HUES6 (cell line): Measurements from ENCODE around the gene EPB41L4B.
"Not testable (repeated sequence)": the region's sequence is repeated elsewhere in the genome, so short reads cannot be mapped to it uniquely, and the experiment has no call there.

ENCODE experiments used
- H3K27ac ChIP-seq: 2 replicates; pipeline ENCODE4 v1.7.0; 2013; ENCODE audit warnings: low read depth, mild to moderate bottlenecking, low read length, inconsistent platforms
- H3K27me3 ChIP-seq: 2 replicates; pipeline ENCODE4 v1.6.1; 2013; ENCODE audit warnings: low read length; ENCODE audit not compliant: control insufficient read depth, insufficient read depth
- H3K36me3 ChIP-seq: 2 replicates; pipeline ENCODE4 v1.6.1; 2013; ENCODE audit warnings: low read length; ENCODE audit not compliant: control insufficient read depth, insufficient read depth
- H3K4me1 ChIP-seq: 2 replicates; pipeline ENCODE4 v1.6.1; 2013; ENCODE audit warnings: low read length; ENCODE audit not compliant: control insufficient read depth, insufficient read depth
- H3K4me3 ChIP-seq: 2 replicates; pipeline ENCODE4 v1.5.1; 2013; ENCODE audit warnings: low read depth, low read length
- H3K9ac ChIP-seq: one replicate; pipeline ENCODE4 v1.6.1; 2013; ENCODE audit warnings: mild to moderate bottlenecking, low read length
- H3K9me3 ChIP-seq: 2 replicates; pipeline ENCODE4 v1.6.1; 2013; ENCODE audit warnings: low read depth, low read length; ENCODE audit not compliant: control insufficient read depth, insufficient read depth

EPB41L4B gene

DNA sequence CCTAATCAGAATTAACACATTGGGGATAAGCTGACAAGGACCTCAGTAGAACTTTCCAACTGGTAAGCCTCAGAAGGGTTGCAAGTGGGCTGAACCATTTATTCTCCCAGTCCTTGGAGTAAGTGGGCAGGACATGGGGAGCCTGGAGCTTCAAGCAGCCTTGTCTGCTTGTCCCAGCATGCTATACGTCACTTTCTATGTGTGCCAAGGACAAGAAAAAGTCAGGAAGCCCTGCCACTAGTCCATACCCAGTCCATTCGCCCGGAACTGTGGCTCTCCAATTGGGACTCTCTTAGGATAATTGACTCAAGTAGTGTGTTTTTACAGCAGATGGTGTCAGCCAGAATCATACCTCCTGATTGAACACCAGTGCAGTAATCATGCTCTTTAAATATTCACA, 91.2 kb downstream of the EPB41L4B start:
- Histone ChIP-seq H3K9ac (no peak overlapping the region), H3K27ac (no peak overlapping the region), H3K9me3 (no peaks in the 10 kb centered on the region), H3K27me3 (no peaks in the 10 kb centered on the region), H3K4me1 (no peaks in the 10 kb centered on the region), H3K4me3 (no peak overlapping the region), H3K36me3 (no peaks in the 10 kb centered on the region)

DNA sequence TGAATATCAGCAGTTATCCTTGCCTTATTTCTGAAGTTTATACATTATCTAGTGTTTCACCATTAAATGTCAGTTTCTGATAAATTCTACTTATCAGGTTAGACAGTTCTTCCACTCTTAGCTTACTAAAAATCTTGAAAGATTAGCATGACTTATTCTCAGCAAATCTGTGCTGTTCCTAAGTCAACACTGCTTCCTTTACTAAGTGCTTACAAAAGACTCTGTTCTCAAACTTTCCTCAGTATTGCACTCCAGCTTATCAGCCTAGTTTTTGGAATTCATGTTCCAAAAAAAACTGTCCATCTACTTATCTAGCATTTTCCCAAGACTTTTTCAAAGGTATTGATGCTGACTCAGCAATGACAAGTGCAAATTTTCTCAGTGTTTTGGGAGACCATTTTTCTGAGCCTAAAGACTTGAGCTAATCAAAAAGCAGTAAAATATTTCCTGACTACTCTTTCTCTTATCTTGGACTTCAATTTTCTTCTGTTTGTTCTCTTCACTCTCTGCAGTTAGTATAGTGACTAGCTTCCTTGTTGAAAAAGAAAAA, 92.7 kb downstream of the EPB41L4B start:
- H3K4me1 ChIP-seq = no peaks in the 10 kb centered on the region
- H3K27ac ChIP-seq = no peak overlapping the region
- no peaks in the 10 kb centered on the region for H3K27me3 ChIP-seq
- no peak overlapping the region for H3K9ac ChIP-seq
- H3K4me3 ChIP-seq = no peak overlapping the region
- H3K9me3 ChIP-seq = no peaks in the 10 kb centered on the region
- H3K36me3 ChIP-seq = no peaks in the 10 kb centered on the region

DNA sequence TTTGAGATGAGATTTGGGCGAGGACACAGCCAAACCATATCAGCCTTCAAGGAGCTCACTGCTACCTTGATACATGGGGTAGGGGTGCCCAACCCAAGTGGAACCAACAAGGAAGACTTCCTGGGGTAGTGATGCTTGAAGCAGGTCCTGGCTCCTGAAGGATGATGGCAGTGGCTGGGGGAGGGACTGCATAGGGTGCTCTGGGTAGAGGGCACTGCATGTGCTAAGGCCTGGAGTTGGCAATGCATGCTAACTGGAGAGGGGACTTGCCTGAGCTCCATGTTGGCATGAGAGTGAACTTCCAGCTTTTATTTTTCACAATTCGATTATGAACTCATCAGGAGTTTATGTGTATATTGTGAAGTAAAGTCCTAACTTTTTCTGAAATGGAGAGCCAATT, 95.2 kb downstream of the EPB41L4B start:
- Histone ChIP-seq H3K4me1 (no peaks in the 10 kb centered on the region), H3K9ac (no peak overlapping the region), H3K27ac (no peak overlapping the region), H3K4me3 (no peak overlapping the region), H3K27me3 (no peaks in the 10 kb centered on the region), H3K36me3 (no peaks in the 10 kb centered on the region), H3K9me3 (no peaks in the 10 kb centered on the region)

DNA sequence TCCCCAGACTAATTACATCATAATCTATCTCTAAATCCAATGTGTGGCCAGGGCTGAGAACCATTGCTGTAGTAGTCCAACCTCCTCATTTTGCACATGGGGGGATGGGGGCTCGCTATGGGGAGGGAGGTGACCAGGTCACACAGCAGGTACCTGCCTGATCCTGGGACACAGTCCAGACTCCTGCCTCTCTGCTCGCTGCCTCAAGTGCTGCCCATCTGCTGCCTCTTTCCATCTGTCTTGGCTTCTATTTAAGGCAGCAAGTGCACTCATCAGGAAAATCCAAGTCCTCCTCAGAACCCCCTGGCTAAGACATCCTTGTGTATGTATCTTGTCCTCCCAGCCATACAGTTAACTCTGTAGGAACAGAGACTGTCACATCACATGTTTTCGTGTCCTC, 96.1 kb downstream of the EPB41L4B start:
- no peak overlapping the region for H3K27ac ChIP-seq
- H3K9me3 ChIP-seq = no peaks in the 10 kb centered on the region
- H3K4me3 ChIP-seq = no peak overlapping the region
- H3K27me3 ChIP-seq = no peaks in the 10 kb centered on the region
- H3K9ac ChIP-seq = no peak overlapping the region
- no peaks in the 10 kb centered on the region for H3K36me3 ChIP-seq
- no peaks in the 10 kb centered on the region for H3K4me1 ChIP-seq

DNA sequence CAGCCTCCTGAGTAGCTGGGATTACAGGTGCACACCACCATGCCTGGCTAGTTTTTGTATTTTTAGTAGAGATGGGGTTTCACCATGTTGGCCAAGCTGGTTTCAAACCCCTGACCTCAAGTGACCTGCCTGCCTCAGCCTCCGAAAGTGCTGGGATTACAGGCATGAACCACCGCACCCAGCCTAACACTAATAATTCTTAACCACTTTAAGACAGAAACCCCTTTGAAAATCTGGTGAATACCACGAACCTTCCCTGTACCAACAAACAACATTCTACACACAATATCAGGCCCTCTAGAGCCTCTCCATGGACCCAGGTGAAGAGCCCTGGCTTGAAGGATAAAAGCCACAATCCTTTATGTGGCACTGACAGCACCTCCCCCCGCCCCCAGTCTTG, 102.6 kb downstream of the EPB41L4B start:
- H3K9me3 ChIP-seq, H3K27ac ChIP-seq, H3K4me1 ChIP-seq, H3K36me3 ChIP-seq, H3K27me3 ChIP-seq, H3K4me3 ChIP-seq, H3K9ac ChIP-seq: not testable (repeated sequence)

DNA sequence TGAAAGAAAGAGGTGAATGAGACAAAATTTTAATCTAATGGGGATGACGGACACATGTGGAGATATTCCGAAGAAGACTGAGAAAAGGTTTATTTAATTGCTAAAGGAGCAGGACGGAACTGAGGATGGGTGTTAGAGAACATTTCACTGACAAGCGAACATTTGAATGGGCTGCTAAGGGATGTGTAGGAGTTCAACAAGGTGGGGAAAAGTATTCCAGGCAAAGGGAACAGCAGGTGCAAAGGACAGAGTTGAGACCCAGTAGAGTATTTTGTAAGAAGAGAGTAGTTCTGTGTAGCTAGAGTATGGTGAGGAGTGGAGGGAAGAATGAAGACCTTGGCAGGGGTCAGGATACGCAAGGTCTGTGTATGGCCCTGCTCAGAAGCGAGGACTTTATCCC, 106.4 kb downstream of the EPB41L4B start:
- Histone ChIP-seq H3K36me3 (no peaks in the 10 kb centered on the region), H3K4me1 (peaks cover 5% of the 10 kb centered on the region; the same call in 1 of the 2 replicates), H3K4me3 (no peak overlapping the region), H3K27me3 (no peaks in the 10 kb centered on the region), H3K9me3 (no peaks in the 10 kb centered on the region), H3K9ac (no peak overlapping the region), H3K27ac (no peak overlapping the region)

DNA sequence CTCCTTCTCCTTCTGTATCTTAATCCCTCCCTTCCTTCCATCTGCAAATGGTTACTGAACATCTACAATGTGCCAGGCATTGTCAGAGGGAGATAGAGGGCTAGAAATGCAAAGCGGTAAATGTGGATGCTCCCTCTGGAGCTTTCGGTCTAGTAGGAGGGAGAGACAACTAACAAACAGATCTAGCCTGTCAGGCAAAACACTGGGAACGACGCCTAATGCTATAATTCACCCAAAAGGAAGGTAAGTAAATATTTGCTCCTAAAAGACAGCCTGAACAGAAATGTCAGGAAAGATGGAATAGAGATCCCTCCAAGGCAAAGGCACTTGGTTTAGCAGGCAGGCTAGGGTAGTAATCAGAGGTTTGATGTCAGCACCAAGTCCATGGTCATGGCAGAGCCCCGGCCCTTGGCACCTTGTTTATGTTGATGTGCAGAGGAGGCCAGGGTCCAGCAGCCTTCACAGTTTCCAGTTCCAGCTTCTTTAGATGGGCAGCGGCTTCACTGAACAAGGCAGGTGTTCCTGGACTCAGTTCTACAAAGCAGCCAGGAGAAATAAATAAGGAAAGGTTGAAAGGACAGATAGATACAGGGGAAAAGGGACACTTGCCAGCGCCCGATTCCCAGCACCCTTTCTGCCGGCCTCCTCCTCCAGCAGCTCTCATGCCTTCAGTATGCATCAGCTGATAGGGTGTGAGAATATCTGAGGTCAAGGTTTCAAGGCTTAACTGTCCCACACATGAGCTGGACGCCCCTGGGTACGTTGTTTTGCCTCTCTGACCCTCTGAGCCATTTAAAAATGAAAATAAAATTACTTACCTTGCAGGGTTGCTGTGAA, 107.4 kb downstream of the EPB41L4B start:
- H3K4me3 ChIP-seq = no peak overlapping the region
- H3K27me3 ChIP-seq = no peaks in the 10 kb centered on the region
- no peak overlapping the region for H3K9ac ChIP-seq
- no peaks in the 10 kb centered on the region for H3K9me3 ChIP-seq
- no peaks in the 10 kb centered on the region for H3K4me1 ChIP-seq
- H3K27ac ChIP-seq = no peak overlapping the region
- no peaks in the 10 kb centered on the region for H3K36me3 ChIP-seq

DNA sequence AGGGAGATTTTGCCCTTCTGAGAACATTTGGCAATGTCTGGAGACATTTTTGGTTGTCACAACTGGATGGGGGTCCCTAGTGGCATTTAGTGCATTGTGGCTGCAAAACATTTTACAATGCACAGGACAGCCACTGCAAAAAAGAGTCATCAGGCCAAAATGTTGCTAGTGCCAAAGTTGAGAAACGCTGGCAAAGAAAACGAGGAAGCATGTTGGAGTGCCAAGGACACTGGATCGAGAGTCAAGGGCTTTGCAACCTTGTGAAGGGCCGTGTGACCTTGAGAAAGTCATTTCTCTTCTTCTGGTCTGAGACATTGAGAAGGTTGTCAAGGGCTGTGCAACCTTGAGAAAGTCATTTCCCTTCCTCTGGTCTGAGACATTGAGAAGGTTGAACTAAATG, 108.1 kb downstream of the EPB41L4B start:
- Histone ChIP-seq H3K27me3 (no peaks in the 10 kb centered on the region), H3K4me3 (no peak overlapping the region), H3K4me1 (no peaks in the 10 kb centered on the region), H3K9me3 (no peaks in the 10 kb centered on the region), H3K36me3 (no peaks in the 10 kb centered on the region), H3K9ac (no peak overlapping the region), H3K27ac (no peak overlapping the region)

DNA sequence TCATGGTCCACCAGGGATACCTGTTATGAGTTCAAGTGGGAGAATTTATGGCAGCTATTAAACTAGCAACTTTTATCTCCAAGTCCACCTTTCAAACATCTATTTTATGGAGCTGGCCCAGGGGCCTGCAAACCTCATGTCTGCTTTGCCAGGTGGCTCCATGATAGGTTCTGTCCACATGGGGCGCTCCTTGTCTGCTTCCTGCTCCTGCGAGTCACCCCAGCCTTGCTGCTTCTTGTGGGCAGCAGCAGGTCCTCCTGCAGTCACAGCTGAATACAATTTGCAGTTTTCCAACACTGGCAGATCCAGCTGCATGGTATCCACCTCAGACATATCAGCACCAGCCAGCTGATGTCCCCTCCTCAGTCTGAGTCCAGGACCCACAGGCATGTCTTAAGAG, 114.2 kb downstream of the EPB41L4B start:
- H3K27ac ChIP-seq = no peak overlapping the region
- H3K4me1 ChIP-seq = no peaks in the 10 kb centered on the region
- H3K9me3 ChIP-seq = no peaks in the 10 kb centered on the region
- no peak overlapping the region for H3K4me3 ChIP-seq
- H3K36me3 ChIP-seq = no peaks in the 10 kb centered on the region
- no peaks in the 10 kb centered on the region for H3K27me3 ChIP-seq
- no peak overlapping the region for H3K9ac ChIP-seq

DNA sequence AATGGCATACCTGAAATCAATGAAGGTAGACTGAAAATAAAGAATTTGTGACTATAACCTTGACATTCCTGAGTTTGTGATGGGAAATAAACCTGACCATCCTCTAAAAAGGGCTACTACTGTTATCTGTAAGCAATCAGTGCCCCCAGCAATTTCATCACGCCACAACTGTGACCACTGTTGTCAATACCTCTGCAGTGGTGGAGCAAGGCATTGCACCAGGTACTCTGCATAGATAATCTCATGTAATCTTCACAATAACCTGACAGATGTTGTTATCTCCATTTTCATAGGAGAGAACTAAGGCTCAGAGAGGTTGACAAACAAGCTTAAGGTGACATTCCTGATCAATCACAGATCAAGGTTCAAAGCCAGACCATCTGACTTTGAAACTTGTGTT, 115.3 kb downstream of the EPB41L4B start:
- Histone ChIP-seq H3K27ac (no peak overlapping the region), H3K9ac (no peak overlapping the region), H3K4me3 (no peak overlapping the region), H3K4me1 (no peaks in the 10 kb centered on the region), H3K9me3 (no peaks in the 10 kb centered on the region), H3K36me3 (no peaks in the 10 kb centered on the region), H3K27me3 (no peaks in the 10 kb centered on the region)

DNA sequence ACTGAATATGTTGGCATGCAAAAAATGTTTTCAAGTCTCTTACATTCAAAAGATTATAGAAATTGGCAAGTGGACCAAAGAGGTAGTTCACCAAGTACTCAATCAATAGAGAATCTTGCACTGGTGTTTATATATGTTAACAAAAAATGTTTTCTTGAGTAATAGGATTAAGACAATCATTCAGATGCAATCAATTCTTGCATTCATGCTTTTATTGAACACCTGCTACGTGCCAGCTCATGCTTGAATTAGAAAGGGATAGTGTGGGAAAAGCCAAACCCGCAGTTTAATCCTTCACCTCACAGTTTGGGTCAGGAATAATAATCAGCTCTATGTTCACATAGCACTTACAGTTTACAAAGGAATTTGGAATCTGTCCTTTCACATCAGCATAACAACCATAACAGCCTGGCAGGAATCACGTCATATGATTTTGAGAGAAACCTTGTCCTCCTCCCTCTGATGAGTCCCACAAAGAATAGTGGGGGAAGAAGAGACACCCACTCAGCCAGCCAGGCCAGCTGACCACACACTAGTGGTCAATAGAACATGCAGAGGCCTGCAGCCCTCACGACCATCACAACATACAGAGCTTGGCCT, 117.0 kb downstream of the EPB41L4B start:
- H3K4me3 ChIP-seq = no peak overlapping the region
- no peaks in the 10 kb centered on the region for H3K9me3 ChIP-seq
- H3K27ac ChIP-seq = no peak overlapping the region
- no peaks in the 10 kb centered on the region for H3K36me3 ChIP-seq
- H3K9ac ChIP-seq = no peak overlapping the region
- no peaks in the 10 kb centered on the region for H3K27me3 ChIP-seq
- no peaks in the 10 kb centered on the region for H3K4me1 ChIP-seq
